Vagina (tissue), 2 donors: ENCODE measurements around the gene SYTL3. TPM values are rescaled to one million over a fixed set of nuclear protein-coding genes. Genes with fewer than 3 reads are reported as not detected.

Experiments
- DNase-seq, 2 donors: peaks; one replicate each; pipeline ENCODE4 v3.0.0-alpha.2; 2017; ENCODE audit errors: extremely low spot score in 2 of 2
- H3K27ac ChIP-seq: fragments of 200-600 bp; sonication (generic); one replicate; pipeline ENCODE4 v1.5.1; 2019
- H3K27me3 ChIP-seq: fragments of 200-600 bp; sonication (generic); one replicate; pipeline ENCODE4 v1.5.1; 2019
- H3K36me3 ChIP-seq, 2 donors: fragments of 200-600 bp; sonication (generic); one replicate each; pipeline ENCODE4 v1.5.1; 2017 to 2019
- H3K4me1 ChIP-seq: fragments of 200-600 bp; sonication (generic); one replicate; pipeline ENCODE4 v1.5.1; 2019
- H3K4me3 ChIP-seq, 2 donors: fragments of 200-600 bp; sonication (generic); 1 replicate in 1 of 2; 2 replicates in 1 of 2; pipeline ENCODE4 v1.5.1; 2016 to 2019
- H3K9me3 ChIP-seq: fragments of 200-600 bp; sonication (generic); one replicate; pipeline ENCODE4 v1.5.1; 2019
- POLR2A ChIP-seq, 2 donors: fragments of 450-650 bp; IDR thresholded peaks; one replicate each; pipeline ENCODE4 v1.6.1; 2017; ENCODE audit warnings: antibody characterized with exemption in 2 of 2, mild to moderate bottlenecking in 2 of 2, moderate library complexity in 2 of 2
- POLR2AphosphoS5 ChIP-seq, 2 donors: sonication (generic); formaldehyde crosslinking; IDR thresholded peaks; one replicate each; pipeline ENCODE4 v1.9.0; 2017; ENCODE audit warnings: antibody characterized with exemption in 2 of 2, mild to moderate bottlenecking in 2 of 2, low read depth in 1 of 2; ENCODE audit not compliant: insufficient read depth in 1 of 2
- intact Hi-C: fragments of 100-400 bp; cut with DNase I; formaldehyde crosslinking; loops from one replicate; pipeline ENCODE4 v1.15.1; 2023
- total RNA-seq: library from RNA; depleted of rRNA; stranded (reverse); fragments of >200 nt; gene quantifications from one replicate; pipeline ENCODE4 v1.2.3, GENCODE V29; 2016
- TF ChIP-seq, protein P1 (sequence below), 3 experiments: fragments of 450-650 bp in 2 of 3; fragments of 200-600 bp in 1 of 3; sonication (generic) in 1 of 3; IDR thresholded peaks; one replicate each; pipeline ENCODE4 v1.5.1; 2017 to 2019; ENCODE audit warnings: antibody characterized with exemption in 3 of 3, mild to moderate bottlenecking in 2 of 3, moderate library complexity in 2 of 3

SYTL3 gene
- total RNA-seq, 1 donor from 2014 or later = 10.8 TPM

DNA sequence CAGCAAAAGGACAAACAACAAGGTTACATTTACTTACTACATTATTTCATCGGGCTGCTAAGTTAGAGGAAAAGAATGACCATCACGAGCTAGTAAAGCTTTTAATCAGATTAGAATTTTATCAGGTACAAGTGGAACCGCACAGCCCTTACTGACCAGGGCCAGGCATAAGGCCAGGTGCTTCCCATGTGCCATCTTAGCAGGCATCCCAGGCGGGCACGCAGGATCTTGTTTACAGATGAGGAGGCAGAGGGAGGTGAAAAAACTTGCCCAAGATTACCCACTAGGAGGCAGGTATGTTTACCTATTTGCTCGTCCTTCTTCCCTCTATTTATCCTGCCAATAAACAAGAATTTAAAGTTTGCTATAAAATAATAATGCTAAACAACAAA lies 158.6 kb downstream of the SYTL3 start:
- Histone ChIP-seq H3K27me3 (no peaks in the 10 kb centered on the region), H3K9me3 (no peaks in the 10 kb centered on the region), H3K4me3 (no peak overlapping the region), H3K27ac (no peak overlapping the region), H3K4me1 (peaks cover 25% of the 10 kb centered on the region), H3K36me3 (no peaks in the 10 kb centered on the region)
- DNase-seq = no peak
- intact Hi-C loops = no loop called here
- TF ChIP-seq POLR2AphosphoS5 (IDR thresholded peaks at IDR 0.05; ENCODE audit: insufficient read depth in 1 of 2, low read depth in 1 of 2) = no peak
- TF ChIP-seq, protein P1, sequence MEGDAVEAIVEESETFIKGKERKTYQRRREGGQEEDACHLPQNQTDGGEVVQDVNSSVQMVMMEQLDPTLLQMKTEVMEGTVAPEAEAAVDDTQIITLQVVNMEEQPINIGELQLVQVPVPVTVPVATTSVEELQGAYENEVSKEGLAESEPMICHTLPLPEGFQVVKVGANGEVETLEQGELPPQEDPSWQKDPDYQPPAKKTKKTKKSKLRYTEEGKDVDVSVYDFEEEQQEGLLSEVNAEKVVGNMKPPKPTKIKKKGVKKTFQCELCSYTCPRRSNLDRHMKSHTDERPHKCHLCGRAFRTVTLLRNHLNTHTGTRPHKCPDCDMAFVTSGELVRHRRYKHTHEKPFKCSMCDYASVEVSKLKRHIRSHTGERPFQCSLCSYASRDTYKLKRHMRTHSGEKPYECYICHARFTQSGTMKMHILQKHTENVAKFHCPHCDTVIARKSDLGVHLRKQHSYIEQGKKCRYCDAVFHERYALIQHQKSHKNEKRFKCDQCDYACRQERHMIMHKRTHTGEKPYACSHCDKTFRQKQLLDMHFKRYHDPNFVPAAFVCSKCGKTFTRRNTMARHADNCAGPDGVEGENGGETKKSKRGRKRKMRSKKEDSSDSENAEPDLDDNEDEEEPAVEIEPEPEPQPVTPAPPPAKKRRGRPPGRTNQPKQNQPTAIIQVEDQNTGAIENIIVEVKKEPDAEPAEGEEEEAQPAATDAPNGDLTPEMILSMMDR (IDR thresholded peaks at IDR 0.05) = no peak
- no peak for TF ChIP-seq POLR2A (IDR thresholded peaks at IDR 0.05)

DNA sequence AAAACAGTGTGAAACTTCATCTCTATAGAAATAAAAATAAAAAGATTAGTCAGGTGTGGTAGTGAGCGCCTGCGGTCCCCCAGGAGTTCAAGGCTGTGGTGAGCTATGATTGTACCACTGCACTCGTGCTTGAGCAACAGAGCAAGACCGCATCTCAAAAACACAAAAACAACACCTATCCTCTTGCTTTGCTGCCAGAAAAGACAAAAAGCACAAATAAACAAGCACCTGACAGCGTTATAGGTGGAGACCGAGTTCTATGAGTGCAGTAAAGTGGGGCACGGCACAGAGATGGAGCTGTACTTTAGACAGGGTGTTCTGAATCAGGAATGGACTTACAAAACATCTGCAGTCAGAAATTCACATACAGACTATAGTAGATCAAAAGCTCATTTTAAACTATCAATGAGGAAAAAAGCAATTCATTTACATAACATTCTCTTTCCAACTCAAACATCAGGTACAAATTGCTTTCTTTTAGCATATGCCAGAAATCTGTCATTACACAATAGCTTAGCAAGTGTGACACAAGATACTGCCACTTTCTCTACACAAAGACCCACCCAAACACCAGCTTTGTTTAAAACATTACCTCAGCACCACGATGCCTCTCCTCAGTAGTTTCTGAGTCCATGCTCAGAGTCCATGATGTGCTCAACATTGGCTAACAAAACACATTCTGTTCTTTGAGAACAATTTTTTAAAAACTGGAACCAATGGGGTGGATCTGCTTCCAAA lies 159.3 kb downstream of the SYTL3 start:
- H3K9me3 ChIP-seq = no peaks in the 10 kb centered on the region
- H3K27me3 ChIP-seq = no peaks in the 10 kb centered on the region
- H3K4me1 ChIP-seq = peaks cover 22% of the 10 kb centered on the region
- TF ChIP-seq POLR2AphosphoS5 (IDR thresholded peaks at IDR 0.05; ENCODE audit: insufficient read depth in 1 of 2, low read depth in 1 of 2) = no peak
- no peak for TF ChIP-seq POLR2A (IDR thresholded peaks at IDR 0.05)
- TF ChIP-seq, protein P1 (IDR thresholded peaks at IDR 0.05) = no peak
- H3K4me3 ChIP-seq = no peak overlapping the region
- no peaks in the 10 kb centered on the region for H3K36me3 ChIP-seq
- DNase-seq = no peak
- H3K27ac ChIP-seq = no peak overlapping the region
- intact Hi-C loops = no loop called here

GRCh38 chr6:158810155-158811095 lies 160.6 kb downstream of the SYTL3 start:
- DNase-seq = no peak
- Histone ChIP-seq H3K4me3 (no peak overlapping the region), H3K4me1 (peaks cover 32% of the 10 kb centered on the region), H3K27ac (no peak overlapping the region), H3K9me3 (no peaks in the 10 kb centered on the region), H3K36me3 (no peaks in the 10 kb centered on the region), H3K27me3 (no peaks in the 10 kb centered on the region)
- TF ChIP-seq, protein P1 (IDR thresholded peaks at IDR 0.05) = no peak
- TF ChIP-seq POLR2A (IDR thresholded peaks at IDR 0.05) = no peak
- TF ChIP-seq POLR2AphosphoS5 (IDR thresholded peaks at IDR 0.05; ENCODE audit: insufficient read depth in 1 of 2, low read depth in 1 of 2) = no peak
- intact Hi-C loops = no loop called here

- no peaks in the 10 kb centered on the region for H3K36me3 ChIP-seq
- H3K4me3 ChIP-seq = no peak overlapping the region
- TF ChIP-seq, protein P1 (IDR thresholded peaks at IDR 0.05) = no peak
- DNase-seq = no peak
- intact Hi-C loops = no loop called here
- no peak overlapping the region for H3K27ac ChIP-seq
- no peaks in the 10 kb centered on the region for H3K9me3 ChIP-seq
- no peaks in the 10 kb centered on the region for H3K27me3 ChIP-seq
- peaks cover 52% of the 10 kb centered on the region for H3K4me1 ChIP-seq
Measured at GRCh38 chr6:158812611-158813010, 162.8 kb downstream of the SYTL3 start.

DNA sequence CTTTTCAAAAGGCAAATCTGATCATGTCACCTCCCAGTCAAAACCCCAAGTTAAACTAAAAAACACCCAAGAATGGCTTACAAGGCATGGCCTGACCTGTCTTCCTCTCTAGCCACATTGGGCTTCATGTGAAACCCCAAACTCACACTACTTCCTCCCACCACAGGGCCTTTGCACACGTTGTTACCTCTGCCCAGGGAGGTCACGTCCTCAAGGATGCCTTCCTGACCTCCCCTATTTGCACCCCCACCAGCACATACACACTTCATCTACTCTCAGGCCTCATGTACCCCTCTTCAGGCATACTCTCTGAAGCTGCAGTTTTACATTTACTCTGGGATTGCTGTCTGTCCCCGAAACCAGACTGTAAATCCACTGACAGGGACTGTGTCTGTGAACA lies 163.2 kb downstream of the SYTL3 start:
- DNase-seq = no peak
- Histone ChIP-seq H3K4me1 (peaks cover 55% of the 10 kb centered on the region), H3K27ac (no peak overlapping the region), H3K27me3 (no peaks in the 10 kb centered on the region), H3K36me3 (no peaks in the 10 kb centered on the region), H3K9me3 (no peaks in the 10 kb centered on the region), H3K4me3 (no peak overlapping the region)
- intact Hi-C loops = no loop called here
- TF ChIP-seq POLR2A (IDR thresholded peaks at IDR 0.05) = no peak
- TF ChIP-seq, protein P1 (IDR thresholded peaks at IDR 0.05) = no peak
- no peak for TF ChIP-seq POLR2AphosphoS5 (IDR thresholded peaks at IDR 0.05; ENCODE audit: insufficient read depth in 1 of 2, low read depth in 1 of 2)
